ENCODE measurements around the gene PCNT.
"Not testable (repeated sequence)": the region's sequence is repeated elsewhere in the genome, so short reads cannot be mapped to it uniquely, and the experiment has no call there.

PCNT gene

DNA sequence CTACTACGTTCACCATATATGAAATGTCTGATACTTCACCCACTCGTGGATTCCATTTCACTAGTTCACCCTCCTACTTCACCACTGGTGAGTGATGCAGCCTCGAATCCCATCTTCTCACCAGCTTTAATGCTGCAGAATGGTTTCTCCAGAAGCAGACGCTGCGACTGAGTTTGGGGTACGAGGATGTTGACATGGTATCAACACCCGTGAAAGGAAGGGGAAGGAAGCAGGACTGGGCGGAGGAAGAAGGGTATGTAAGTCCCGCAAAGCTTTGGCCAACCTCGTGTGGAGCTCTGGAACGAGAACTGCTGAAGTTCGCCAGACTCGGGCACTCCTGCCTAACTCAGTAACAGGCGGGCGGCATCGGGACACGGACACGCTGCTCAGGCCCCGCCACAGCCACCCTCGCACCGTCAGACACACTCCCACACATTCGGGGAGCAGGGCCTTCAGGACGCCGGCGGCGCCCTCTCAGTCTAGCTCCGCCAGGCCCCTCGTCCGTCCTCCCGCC is 133.9 kb downstream of the PCNT start:
- no peak for DNase-seq

DNA sequence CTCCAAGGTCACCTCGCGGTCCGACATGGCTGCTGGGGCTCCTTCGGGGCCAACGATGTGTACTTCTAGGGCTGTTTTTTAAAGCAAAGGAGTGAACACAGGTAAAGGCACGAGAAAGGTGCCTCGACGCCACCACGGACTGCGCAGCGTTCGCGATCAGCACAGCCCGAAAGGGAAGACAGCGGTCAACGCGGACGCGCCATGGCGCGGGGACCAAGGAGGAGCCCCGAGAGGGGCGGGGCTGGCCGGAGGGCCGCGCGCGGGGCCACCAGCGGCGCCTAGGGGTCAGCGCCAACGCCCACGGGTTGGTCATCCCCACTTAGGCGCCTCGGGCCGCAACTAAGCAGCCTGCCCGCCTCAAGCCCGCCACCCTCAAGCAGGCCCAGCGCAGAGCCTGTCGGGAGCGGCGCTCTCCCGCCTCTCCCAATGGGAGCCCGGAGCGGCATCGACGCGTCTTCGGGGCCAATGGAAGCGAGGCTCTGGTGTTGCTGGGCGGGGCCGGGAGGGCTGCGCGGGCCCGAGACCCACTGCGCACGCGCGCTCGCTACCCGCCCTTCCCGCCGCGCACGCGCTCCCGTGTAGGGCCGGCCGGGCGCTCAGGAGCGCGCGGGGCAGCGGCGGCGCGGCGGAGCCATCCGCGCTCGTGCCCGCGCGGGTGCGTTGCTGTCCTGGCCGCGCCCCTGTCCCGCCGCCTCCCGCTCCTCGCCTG is 134.5 kb downstream of the PCNT start, which contains the start of gene DIP2A:
DIP2A (plus strand) TSS at position 577 of the 709 bp plus-strand sequence. CDS start 241 bp downstream, outside the sequence.
- DNase-seq: peak; percentile 95

GRCh38 chr21:46459024-46459355 is 135.0 kb downstream of the PCNT start:
- no peak for DNase-seq

DNA sequence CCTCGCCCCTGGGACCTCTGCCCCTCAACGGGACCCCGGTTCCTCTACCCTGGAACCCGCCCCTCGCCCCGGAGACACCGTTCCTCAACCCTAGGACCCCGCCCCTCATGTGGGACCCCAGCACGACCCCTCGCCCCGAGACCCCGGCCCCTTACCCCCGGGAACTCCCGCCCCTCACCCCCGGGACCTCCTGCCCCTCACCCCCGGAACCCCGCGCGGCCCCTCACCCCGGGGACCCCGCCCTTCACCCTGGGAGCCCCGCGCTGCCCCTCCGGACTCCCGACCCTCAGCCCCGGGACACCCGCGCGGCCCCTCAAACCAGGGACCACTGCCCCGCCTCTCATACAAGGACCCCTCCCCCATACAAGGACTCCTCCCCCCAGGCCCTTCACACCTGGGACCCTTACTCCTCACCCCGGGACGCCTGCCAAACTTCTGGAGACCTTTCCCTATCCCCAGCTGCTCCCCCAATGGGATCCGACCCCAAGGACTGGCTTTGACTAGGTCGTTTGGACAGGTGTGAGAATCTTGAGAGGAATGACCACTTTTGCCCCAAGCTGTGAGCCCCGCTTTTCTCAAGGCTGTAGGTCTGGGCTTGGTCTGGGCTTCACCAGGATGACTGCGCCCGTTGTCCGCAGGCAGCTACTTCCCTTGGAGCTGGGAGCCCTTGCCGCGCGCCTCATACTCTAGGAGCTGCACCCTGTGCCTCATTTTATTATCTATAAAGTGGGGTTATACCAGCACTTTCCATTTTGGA is 135.6 kb downstream of the PCNT start:
- DNase-seq: no peak

DNA sequence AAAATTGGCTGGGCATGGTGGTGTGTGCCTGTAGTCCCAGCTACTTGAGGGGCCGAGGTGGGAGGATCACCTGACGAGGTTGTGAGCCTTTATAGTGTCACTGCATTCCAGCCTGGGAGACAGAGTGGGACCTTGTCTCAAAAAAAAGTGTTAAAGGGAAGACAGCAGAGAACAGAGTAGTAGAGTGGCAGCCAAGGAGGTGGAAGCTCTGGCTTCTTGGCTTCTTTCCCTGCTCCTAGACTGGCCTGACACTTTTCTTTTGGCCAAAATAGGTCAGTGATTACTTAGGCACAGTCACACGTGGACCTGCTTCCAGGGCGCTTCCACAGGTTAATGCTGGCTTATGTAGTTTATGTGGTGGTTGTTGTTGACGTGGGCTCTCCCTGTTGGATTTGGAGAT is 138.0 kb downstream of the PCNT start:
- DNase-seq: no peak

- DNase-seq: not testable (repeated sequence)
Measured at GRCh38 chr21:46465153-46465552, 141.2 kb downstream of the PCNT start.

GRCh38 chr21:46465651-46466050 is 141.7 kb downstream of the PCNT start:
- DNase-seq: no peak

DNA sequence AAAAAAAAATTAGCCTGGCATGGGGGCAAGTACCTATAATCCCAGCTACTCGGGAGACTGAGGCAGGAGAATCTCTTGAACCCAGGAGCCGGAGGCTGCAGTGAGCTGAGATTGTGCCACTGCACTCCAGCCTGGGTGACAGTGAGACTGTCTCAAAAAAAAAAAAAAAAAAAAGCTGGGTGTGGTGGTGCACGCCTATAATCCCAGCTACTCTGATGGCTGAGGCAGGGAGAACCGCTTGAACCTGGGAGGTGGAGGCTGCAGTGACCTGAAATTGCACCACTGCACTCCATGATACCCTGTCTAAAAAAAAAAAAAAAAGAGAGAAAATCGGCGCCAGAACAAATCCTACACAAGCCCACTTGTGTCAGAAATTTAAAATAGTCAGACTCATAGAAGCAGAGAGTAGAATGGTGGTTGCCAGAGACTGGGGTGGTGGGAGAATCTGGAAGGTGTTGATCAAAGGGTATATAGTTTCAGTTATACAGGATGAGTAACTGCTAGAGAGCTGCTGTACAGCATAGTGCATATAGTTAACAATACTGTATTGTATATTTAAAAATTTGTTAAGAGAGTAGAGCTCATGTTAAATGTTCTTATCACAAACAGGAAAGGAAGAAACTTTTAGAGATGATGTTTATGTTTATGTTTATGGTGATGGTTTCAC is 144.3 kb downstream of the PCNT start:
- no peak for DNase-seq

DNA sequence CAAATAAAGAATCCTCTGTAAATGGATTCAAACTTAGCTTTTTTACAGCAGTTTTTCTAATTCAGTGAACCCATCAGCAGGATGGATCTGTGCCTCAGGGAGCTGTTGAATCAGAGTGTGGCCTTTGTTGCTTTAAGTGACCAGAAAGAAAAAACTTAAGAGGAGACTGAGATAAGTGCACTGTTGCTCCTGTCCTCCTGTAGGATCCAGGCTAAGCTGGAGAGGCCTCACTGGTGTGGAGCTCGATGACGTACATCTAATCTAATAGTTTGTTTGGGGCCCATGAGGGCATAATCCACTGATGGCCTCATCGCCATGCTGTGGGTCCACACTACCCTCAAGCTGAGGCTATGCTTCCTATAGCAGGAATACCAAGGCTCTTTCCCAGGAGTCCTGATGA is 145.3 kb downstream of the PCNT start:
- no peak for DNase-seq

GRCh38 chr21:46471514-46471913 is 147.6 kb downstream of the PCNT start:
- no peak for DNase-seq

DNA sequence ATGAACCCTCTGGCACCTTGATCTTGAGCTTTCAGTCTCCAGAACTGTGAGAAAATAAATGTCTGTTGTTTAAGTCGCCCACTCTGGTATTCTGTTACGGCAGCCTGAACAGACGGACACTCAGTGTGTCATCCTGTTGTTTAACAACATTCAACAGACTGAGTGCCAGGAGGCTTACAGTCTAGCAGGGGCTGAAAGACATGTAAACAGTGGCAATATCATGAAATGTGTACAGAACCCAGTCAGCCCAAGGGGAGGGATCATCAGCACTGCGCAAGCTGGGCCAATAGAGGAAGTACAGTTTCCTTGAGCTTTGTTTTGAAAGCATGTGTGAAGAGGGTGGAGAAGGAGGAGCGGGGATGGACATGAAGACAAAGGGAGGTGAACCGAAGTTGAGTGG is 148.3 kb downstream of the PCNT start:
- DNase-seq: no peak

DNA sequence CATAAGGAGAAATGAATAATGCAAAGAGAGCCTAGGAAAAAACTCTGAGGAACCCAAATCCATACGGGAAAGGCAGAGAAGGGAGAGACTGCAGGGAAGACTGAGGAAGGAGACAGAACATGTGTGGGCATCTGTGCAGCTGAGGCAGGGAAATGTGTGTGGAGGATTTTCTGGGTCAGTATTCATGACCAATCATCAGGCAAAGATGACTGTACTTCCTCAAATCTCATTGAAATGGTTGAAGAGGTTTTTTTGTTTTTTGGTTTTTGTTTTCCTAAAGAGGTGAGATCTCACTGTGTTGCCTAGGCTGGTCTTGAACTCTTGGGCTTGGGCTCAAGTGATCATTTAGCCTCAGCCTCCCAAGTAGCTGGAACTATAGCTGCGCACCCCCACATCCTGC is 150.4 kb downstream of the PCNT start:
- DNase-seq: no peak

DNA sequence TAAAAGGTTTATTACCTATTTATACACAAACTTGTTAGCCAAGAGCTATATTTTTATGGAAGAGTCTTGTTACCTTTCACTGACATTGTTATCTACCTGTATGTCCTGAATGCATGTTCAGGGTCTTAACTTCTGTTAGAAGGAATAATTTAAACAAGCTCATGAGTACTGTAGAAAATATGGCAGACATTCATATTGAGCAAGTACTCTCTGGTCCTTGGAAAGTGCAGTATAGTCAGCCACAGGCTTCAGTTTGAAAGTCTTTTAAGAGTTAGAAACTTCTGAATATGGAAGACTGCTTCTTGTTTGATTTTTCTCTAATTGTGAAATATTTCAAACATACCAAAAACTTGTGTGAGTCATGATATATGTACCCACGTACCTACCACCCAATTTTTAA is 151.3 kb downstream of the PCNT start:
- no peak for DNase-seq

GRCh38 chr21:46477765-46478164 is 153.8 kb downstream of the PCNT start:
- DNase-seq: no peak

GRCh38 chr21:46478910-46479309 is 155.0 kb downstream of the PCNT start:
- no peak for DNase-seq

DNA sequence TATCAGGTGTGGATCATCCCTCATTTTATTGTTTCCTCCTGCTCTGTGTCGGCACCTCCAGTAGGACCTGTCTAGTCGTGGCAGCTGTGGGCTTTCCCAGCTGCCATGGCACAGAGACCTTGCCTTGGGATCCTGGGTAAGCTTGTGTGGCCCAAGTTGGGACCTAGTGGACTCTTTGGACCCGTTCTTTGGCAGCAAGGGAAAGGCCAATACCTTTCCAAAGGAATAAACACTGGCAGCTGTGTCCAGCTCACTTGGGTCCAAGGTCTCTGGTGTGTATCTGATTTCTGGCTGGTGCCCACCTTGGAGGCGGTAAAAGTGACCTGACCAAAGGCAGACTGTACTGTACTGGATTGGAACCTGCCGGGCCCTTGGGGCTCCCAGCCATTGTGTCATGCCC is 156.5 kb downstream of the PCNT start:
- no peak for DNase-seq

GRCh38 chr21:46482225-46482845 is 158.4 kb downstream of the PCNT start:
- no peak for DNase-seq

GRCh38 chr21:46482846-46483231 is 158.9 kb downstream of the PCNT start:
- no peak for DNase-seq

DNA sequence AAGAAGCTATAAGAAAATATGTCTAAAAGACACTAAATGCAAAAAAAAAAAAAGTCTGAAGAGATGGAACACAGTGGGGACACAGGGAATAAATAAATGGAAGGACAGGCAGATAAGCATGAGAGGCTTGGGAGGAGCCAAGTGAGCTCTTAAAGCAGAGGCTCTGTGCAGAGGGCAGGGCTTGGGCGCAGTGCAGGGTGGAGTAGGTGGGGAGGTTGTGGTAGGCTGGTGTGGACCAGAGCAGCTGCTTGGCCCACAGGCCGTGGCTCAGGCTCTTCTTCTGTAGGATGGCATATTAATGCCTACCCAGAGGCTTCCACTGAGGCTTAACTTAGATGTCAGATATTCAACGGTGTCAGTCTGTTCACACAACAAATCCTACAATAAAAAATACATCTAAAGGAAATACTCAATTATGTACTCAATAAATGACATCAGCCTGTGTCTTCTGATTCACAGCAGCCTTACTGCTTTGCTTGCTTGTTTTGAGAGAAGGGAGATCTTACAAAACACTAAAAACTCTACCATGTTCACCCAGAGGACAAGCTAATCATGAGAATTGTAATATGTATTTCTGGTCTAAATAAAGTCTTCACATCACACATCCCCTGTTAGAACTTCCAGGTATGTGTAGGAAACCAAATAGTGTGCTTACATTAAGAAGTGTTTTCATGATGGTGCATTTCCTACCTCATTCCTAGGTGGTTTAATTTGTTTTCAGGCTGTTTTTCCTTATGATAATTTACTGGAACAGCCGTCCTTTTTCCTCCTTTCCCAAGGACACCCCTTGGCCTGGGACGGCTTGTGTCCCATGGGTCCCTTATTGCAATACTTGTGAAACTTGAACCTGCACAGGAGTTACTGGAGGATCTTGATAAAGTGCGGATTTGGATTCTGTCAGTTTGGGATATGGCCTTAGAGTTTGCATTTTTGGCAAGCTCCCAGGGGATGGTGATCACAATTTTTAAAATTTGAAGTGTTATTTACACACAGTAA is 159.6 kb downstream of the PCNT start:
- DNase-seq: no peak

GRCh38 chr21:46486481-46487126 is 162.6 kb downstream of the PCNT start:
- no peak for DNase-seq

DNA sequence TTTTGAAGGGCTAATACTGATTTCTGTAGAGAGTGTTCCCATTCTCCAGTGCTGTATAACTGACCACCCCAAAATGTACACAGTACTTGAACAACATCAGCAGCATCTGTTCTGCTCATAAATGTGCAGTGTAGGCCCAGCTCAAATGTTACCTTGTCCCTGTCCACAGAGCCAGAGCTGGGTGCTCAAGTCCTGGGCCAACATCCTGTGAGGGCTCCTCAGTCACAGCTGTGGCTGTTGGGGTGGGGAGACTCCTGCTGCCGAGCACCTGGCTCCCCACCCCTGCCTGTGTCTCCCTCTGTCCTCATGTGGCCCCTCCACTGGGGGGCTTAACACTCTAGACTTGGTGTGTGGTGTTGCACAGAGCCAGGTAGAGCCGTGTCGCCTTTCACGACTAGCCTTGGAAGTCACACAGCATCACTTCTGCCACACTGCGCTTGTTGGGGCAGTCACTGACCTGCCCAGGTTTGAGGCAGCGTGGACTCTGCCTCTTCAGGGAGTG is 165.3 kb downstream of the PCNT start:
- DNase-seq: no peak
